ENCODE measurements around the gene REEP5. TPM values are rescaled to one million over a fixed set of nuclear protein-coding genes. Genes with fewer than 3 reads are reported as not detected.
"Not testable (repeated sequence)": the region's sequence is repeated elsewhere in the genome, so short reads cannot be mapped to it uniquely, and the experiment has no call there.

REEP5 gene
- polyA plus RNA-seq, result 10 to 100 TPM; 25.4 to 36.8 TPM

DNA sequence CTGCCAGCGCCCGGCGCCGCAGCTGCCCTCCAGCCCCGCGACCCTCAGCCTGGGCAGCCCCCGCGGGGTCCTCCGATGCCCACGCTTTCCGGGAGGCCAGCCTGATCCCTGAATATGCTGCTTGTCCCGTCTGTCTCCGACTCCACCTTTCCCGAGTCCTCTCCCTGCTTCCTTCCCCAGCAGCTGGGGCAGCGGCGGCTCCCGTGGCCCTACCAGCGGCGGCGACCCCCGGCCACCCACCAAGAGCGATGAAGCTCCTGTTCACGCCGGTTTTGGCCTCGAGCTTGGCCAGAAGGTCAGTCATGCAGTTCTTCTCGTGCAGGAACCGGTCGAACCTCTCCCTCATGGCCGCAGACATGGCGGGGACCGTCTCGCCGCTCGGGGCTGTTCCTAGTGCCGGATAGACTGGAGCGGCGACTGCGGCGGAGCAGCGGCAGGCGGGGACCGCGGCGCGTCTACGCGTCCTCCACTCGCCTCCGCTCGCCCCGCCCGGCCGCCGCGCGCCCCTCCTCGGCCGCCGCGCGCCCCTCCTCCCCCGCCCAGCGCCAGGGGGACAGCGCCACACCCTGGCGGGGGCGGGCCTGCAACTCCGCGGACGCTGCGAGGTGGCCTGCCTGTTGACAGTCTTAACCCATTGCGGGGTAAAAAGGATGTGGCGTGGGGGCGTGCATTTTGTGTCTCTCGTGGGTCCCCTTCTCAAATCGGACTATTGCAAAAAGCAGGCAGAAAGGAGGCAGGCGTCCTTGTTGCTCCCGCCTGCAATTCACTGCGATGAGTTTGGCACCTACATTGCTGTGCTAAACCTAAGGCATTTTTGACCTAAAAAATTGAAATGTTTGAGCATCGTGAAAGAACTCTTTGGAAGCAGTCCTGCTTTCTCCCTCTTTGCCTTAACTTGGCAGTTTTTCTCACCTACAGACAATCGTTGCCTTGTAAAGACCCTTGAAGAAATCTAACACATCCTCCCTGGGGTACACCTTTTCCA lies at the start of gene REEP5:
Gene REEP5 (minus strand): TSS at position 395 of the 985 bp plus-strand sequence. CDS start 37 bp downstream, at position 358.
- Histone ChIP-seq H3K4me3 (ENCODE audit: low read depth in 1 of 2, low read length in 2 of 2) (peak within 1 kb of the TSS; percentile 70 to 89), H3K27ac (ENCODE audit: low read depth in 2 of 2, low read length in 1 of 2) (peak within 1 kb of the TSS; percentile 90 to 96), H3K4me1 (ENCODE audit: control insufficient read depth in 2 of 2, insufficient read depth in 2 of 2, low read length in 1 of 2) (peaks cover 2 to 5% of the 10 kb centered on the region in 2 donors), H3K27me3 (ENCODE audit: control insufficient read depth in 1 of 2, insufficient read depth in 2 of 2, low read length in 2 of 2) (no peaks in the 10 kb centered on the region), H3K9me3 (ENCODE audit: control insufficient read depth in 2 of 2, insufficient read depth in 1 of 2, low read depth in 1 of 2, low read length in 1 of 2) (no peaks in the 10 kb centered on the region), H3K36me3 (ENCODE audit: control insufficient read depth in 2 of 2, insufficient read depth in 2 of 2, low read length in 1 of 2) (peaks cover 1 to 3% of the 10 kb centered on the region in 2 donors)
- WGBS, 2 donors, result 1% methylated on average over 44 to 80 of the region's 80 CpGs

DNA sequence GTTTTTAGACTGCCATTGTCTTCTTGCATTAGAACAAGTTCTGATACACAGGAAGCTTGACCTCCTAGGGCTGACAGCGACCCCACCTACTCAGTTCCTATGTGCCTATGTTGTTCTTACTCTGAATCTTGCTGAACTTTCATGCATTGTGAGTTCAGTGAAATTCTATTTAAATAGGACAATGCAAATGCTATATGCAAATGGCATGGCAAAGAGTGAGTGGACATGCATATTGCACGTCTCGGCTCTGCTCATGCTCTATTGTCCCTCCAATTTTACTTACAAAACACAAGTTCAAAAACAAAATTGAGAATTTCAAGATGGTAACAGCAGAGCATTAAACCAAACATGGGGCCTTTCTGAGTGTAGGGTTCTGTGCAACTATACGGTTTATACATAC lies 49.2 kb upstream of the REEP5 start:
- H3K4me1 ChIP-seq (ENCODE audit: control insufficient read depth in 2 of 2, insufficient read depth in 2 of 2, low read length in 1 of 2), result no peaks in the 10 kb centered on the region
- peaks cover 0 to 2% of the 10 kb centered on the region in 2 donors for H3K27me3 ChIP-seq (ENCODE audit: control insufficient read depth in 1 of 2, insufficient read depth in 2 of 2, low read length in 2 of 2)
- no peaks in the 10 kb centered on the region for H3K9me3 ChIP-seq (ENCODE audit: control insufficient read depth in 2 of 2, insufficient read depth in 1 of 2, low read depth in 1 of 2, low read length in 1 of 2)
- 90 to 95% methylated on average over 4 of the region's 4 CpGs for WGBS, 2 donors
- no peak overlapping the region for H3K27ac ChIP-seq (ENCODE audit: low read depth in 2 of 2, low read length in 1 of 2)
- H3K4me3 ChIP-seq (ENCODE audit: low read depth in 1 of 2, low read length in 2 of 2), result no peak overlapping the region
- no peaks in the 10 kb centered on the region for H3K36me3 ChIP-seq (ENCODE audit: control insufficient read depth in 2 of 2, insufficient read depth in 2 of 2, low read length in 1 of 2)

DNA sequence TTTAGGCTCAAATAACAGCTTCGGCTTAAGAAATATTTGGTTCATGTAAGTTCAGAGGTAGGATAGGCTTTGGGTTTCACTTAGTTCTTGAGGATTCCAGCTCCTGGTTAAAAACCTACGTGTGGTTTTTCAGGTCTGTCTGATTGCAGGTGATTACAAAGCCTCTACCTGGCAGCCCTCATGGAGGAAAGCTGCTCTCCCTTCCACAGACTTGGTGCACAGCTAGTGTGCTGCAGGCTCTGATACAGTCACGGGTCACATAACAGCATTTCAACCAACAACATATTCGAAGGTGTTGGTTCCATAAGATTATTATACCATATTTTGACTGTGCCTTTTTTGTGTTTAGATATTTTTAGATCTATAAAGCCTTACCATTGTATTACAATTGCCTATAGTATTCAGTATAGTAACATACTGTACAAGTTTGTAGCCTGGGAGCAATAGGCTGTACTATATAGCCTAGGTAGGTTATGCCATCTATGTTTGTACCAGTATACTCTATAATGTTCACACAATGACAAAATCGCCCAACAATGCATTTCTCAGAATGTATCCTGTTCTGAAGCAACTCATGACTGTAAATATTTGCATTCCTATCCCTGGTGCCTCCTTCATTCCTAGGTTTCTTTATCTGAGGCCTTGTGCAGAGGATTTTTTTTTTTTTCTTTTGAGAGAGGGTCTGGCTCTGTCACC lies 46.5 kb upstream of the REEP5 start:
- Histone ChIP-seq H3K9me3 (ENCODE audit: control insufficient read depth in 2 of 2, insufficient read depth in 1 of 2, low read depth in 1 of 2, low read length in 1 of 2) (no peaks in the 10 kb centered on the region), H3K36me3 (ENCODE audit: control insufficient read depth in 2 of 2, insufficient read depth in 2 of 2, low read length in 1 of 2) (no peaks in the 10 kb centered on the region), H3K4me1 (ENCODE audit: control insufficient read depth in 2 of 2, insufficient read depth in 2 of 2, low read length in 1 of 2) (no peaks in the 10 kb centered on the region), H3K27me3 (ENCODE audit: control insufficient read depth in 1 of 2, insufficient read depth in 2 of 2, low read length in 2 of 2) (peaks cover 0 to 2% of the 10 kb centered on the region in 2 donors), H3K27ac (ENCODE audit: low read depth in 2 of 2, low read length in 1 of 2) (no peak overlapping the region), H3K4me3 (ENCODE audit: low read depth in 1 of 2, low read length in 2 of 2) (no peak overlapping the region)
- WGBS, 2 donors, result 76 to 79% methylated on average over 5 of the region's 5 CpGs

DNA sequence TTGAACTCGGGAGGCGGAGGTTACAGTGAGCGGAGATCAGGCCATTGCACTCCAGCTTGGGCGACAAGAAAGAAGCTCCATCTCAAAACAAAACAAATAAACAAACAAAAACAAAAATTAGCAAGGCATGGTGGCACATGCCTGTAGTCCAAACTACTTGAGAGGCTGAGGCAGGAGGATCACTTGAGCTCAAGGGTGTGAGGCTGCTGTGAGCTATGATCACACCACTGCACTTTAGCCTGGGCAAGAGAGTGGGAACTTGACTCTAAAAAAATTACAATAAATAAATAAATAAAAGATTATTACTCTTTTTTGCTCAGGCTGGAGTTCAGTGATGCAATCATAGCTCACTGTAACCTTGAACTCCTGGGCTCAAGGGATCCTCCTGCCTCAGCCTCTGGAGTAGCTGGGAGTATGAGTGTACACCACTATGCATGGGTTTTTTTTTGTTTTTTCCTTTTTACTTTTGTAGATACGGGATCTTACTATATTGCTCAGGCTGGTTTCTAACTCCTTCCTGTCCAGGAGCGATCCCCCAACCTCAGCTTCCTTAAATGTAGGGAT lies 45.6 kb upstream of the REEP5 start:
- Histone ChIP-seq H3K36me3 (ENCODE audit: control insufficient read depth in 2 of 2, insufficient read depth in 2 of 2, low read length in 1 of 2) (no peaks in the 10 kb centered on the region), H3K9me3 (ENCODE audit: control insufficient read depth in 2 of 2, insufficient read depth in 1 of 2, low read depth in 1 of 2, low read length in 1 of 2) (no peaks in the 10 kb centered on the region), H3K27ac (ENCODE audit: low read depth in 2 of 2, low read length in 1 of 2) (no peak overlapping the region), H3K4me1 (ENCODE audit: control insufficient read depth in 2 of 2, insufficient read depth in 2 of 2, low read length in 1 of 2) (no peaks in the 10 kb centered on the region), H3K4me3 (ENCODE audit: low read depth in 1 of 2, low read length in 2 of 2) (no peak overlapping the region), H3K27me3 (ENCODE audit: control insufficient read depth in 1 of 2, insufficient read depth in 2 of 2, low read length in 2 of 2) (peaks cover 0 to 2% of the 10 kb centered on the region in 2 donors)
- WGBS, 2 donors, result 93 to 94% methylated on average over 6 of the region's 6 CpGs

DNA sequence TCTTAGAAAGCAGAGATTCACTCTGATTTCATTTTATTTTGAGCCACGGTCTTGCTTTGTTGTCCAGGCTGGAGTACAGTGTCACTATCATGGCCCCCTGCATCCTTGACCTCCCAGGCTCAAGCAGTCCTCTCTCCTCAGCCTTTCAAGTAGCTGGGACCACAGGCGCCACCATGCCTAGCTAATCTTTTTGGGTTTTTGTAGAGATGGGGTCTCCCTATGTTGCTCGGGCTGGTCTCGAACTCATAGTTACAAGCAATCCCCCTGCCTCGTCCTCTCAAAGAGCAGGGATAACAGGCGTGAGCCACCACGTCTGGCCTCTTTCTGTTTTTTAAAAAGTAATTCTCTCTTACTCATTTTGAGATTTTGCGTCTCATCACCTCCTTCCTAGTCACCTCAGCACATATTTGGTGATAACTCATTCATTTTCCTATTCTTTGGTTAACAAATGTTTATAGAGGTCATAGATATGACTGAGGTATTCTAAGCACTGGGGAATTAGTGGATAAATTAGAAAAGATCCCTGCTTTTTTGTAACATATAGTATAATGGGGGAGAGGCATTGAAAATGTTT lies 43.8 kb upstream of the REEP5 start:
- no peaks in the 10 kb centered on the region for H3K36me3 ChIP-seq (ENCODE audit: control insufficient read depth in 2 of 2, insufficient read depth in 2 of 2, low read length in 1 of 2)
- H3K27ac ChIP-seq (ENCODE audit: low read depth in 2 of 2, low read length in 1 of 2), result no peak overlapping the region
- no peaks in the 10 kb centered on the region for H3K9me3 ChIP-seq (ENCODE audit: control insufficient read depth in 2 of 2, insufficient read depth in 1 of 2, low read depth in 1 of 2, low read length in 1 of 2)
- H3K27me3 ChIP-seq (ENCODE audit: control insufficient read depth in 1 of 2, insufficient read depth in 2 of 2, low read length in 2 of 2), result no peaks in the 10 kb centered on the region
- H3K4me3 ChIP-seq (ENCODE audit: low read depth in 1 of 2, low read length in 2 of 2), result no peak overlapping the region
- WGBS, 2 donors, result 87 to 90% methylated on average over 8 of the region's 8 CpGs
- no peaks in the 10 kb centered on the region for H3K4me1 ChIP-seq (ENCODE audit: control insufficient read depth in 2 of 2, insufficient read depth in 2 of 2, low read length in 1 of 2)

DNA sequence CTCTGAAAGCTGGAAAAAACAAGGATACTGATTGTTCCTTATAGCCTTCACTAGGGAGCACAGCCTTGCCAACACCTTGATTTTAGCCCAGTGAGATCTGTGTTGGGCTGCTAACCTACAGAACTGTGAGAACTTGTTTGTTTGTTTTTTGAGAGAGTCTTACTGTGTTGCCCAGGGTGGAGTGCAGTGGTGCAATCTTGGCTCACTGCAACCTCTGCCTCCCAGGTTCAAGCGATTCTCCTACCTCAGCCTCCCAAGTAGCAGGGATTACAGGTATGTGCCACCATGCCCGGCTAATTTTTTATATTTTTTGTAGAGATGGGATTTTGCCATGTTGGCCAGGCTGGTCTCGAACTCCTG lies 41.3 kb upstream of the REEP5 start:
- H3K4me3 ChIP-seq (ENCODE audit: low read depth in 1 of 2, low read length in 2 of 2); H3K27ac ChIP-seq (ENCODE audit: low read depth in 2 of 2, low read length in 1 of 2); H3K9me3 ChIP-seq (ENCODE audit: control insufficient read depth in 2 of 2, insufficient read depth in 1 of 2, low read depth in 1 of 2, low read length in 1 of 2); H3K4me1 ChIP-seq (ENCODE audit: control insufficient read depth in 2 of 2, insufficient read depth in 2 of 2, low read length in 1 of 2); H3K36me3 ChIP-seq (ENCODE audit: control insufficient read depth in 2 of 2, insufficient read depth in 2 of 2, low read length in 1 of 2); H3K27me3 ChIP-seq (ENCODE audit: control insufficient read depth in 1 of 2, insufficient read depth in 2 of 2, low read length in 2 of 2): not testable (repeated sequence)
- WGBS, 2 donors, result 79 to 85% methylated on average over 3 of the region's 3 CpGs

DNA sequence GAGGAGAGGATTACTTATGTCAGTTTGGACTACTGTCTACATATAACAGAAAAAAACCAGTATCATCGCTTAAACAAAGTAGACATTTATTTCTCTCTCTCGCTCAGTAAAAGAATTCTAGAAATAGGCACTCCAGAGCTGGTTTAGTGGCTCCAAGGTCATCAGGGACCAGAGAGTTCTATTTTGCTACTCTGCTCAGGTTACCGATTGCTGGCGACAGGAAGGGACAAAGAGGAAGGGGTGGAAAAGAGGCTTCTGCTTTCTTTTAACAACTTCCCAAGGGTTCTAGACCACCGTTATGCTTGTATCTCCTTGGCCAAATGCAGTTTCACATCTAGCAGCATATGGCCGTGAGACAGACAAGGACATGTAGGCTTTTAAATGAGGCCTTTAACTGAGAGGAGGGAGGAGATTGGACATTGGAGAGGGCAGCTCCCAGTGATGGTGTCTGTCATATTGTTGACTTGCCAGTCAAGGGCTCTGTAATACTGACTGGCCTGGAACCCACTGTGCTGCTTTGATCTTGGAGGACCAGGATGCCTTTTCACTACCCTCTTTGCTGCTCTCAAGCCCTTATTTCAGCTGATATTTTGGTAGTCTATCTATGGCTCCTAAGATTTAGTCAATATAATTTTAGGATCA lies 39.0 kb upstream of the REEP5 start:
- no peak overlapping the region for H3K27ac ChIP-seq (ENCODE audit: low read depth in 2 of 2, low read length in 1 of 2)
- no peaks in the 10 kb centered on the region for H3K9me3 ChIP-seq (ENCODE audit: control insufficient read depth in 2 of 2, insufficient read depth in 1 of 2, low read depth in 1 of 2, low read length in 1 of 2)
- no peaks in the 10 kb centered on the region for H3K4me1 ChIP-seq (ENCODE audit: control insufficient read depth in 2 of 2, insufficient read depth in 2 of 2, low read length in 1 of 2)
- no peaks in the 10 kb centered on the region for H3K36me3 ChIP-seq (ENCODE audit: control insufficient read depth in 2 of 2, insufficient read depth in 2 of 2, low read length in 1 of 2)
- WGBS, 2 donors, result 87 to 92% methylated on average over 6 of the region's 6 CpGs
- no peaks in the 10 kb centered on the region for H3K27me3 ChIP-seq (ENCODE audit: control insufficient read depth in 1 of 2, insufficient read depth in 2 of 2, low read length in 2 of 2)
- no peak overlapping the region for H3K4me3 ChIP-seq (ENCODE audit: low read depth in 1 of 2, low read length in 2 of 2)

DNA sequence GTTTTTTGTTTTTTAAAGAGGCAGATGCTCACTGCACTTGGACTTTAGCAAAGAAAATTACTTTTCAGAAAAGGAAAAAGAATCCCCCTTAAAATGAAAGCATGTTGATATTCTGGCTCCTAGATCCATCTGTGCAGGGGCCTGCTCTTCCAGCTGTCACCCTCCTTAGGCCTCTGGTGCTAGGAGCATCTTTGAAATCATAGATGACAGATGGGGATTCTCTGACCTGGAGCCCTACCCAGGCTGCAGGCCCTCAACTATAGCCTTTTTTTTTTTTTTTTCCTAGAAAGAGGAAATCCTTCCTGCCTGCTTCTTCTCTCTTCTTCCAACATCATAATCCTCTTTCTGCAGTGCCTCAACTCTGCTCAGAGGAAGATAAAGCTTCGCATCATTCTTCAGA lies 38.3 kb upstream of the REEP5 start:
- no peaks in the 10 kb centered on the region for H3K4me1 ChIP-seq (ENCODE audit: control insufficient read depth in 2 of 2, insufficient read depth in 2 of 2, low read length in 1 of 2)
- H3K4me3 ChIP-seq (ENCODE audit: low read depth in 1 of 2, low read length in 2 of 2), result no peak overlapping the region
- H3K27ac ChIP-seq (ENCODE audit: low read depth in 2 of 2, low read length in 1 of 2), result no peak overlapping the region
- no peaks in the 10 kb centered on the region for H3K36me3 ChIP-seq (ENCODE audit: control insufficient read depth in 2 of 2, insufficient read depth in 2 of 2, low read length in 1 of 2)
- H3K9me3 ChIP-seq (ENCODE audit: control insufficient read depth in 2 of 2, insufficient read depth in 1 of 2, low read depth in 1 of 2, low read length in 1 of 2), result no peaks in the 10 kb centered on the region
- no peaks in the 10 kb centered on the region for H3K27me3 ChIP-seq (ENCODE audit: control insufficient read depth in 1 of 2, insufficient read depth in 2 of 2, low read length in 2 of 2)
- WGBS, 2 donors, result 88 to 100% methylated on average over 1 of the region's 1 CpG

DNA sequence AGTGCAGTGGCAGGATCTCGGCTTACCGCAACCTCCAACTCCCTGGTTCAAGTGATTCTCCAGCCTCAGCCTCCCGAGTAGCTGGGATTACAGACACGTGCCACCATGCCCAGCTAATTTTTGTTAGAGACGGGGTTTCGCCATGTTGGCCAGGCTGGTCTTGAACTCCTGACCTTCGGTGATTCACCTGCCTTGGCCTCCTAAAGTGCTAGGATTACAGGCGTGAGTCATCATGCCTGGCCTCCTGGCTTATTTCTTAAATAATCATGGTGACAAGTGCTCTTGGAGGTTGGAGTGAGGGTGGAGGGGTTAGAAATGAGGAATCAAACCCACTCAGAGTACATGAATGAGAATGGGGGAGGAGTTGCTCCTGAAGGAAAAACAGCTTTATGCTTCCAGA lies 37.8 kb upstream of the REEP5 start:
- H3K27me3 ChIP-seq (ENCODE audit: control insufficient read depth in 1 of 2, insufficient read depth in 2 of 2, low read length in 2 of 2); H3K4me1 ChIP-seq (ENCODE audit: control insufficient read depth in 2 of 2, insufficient read depth in 2 of 2, low read length in 1 of 2); H3K4me3 ChIP-seq (ENCODE audit: low read depth in 1 of 2, low read length in 2 of 2); H3K27ac ChIP-seq (ENCODE audit: low read depth in 2 of 2, low read length in 1 of 2); H3K36me3 ChIP-seq (ENCODE audit: control insufficient read depth in 2 of 2, insufficient read depth in 2 of 2, low read length in 1 of 2); H3K9me3 ChIP-seq (ENCODE audit: control insufficient read depth in 2 of 2, insufficient read depth in 1 of 2, low read depth in 1 of 2, low read length in 1 of 2): not testable (repeated sequence)
- WGBS, 2 donors, result 61 to 82% methylated on average over 8 of the region's 8 CpGs
